AG09319 (cell line): ENCODE data around the gene SCYGR5.

Source experiments
- DNase-seq: peaks from one replicate; pipeline ENCODE4 v3.0.0-alpha.2; 2010; ENCODE audit warnings: low read depth; ENCODE audit errors: extremely low read depth
- TF ChIP-seq, protein P1 (sequence below): IDR thresholded peaks from 2 replicates; pipeline ENCODE4 v1.5.1; 2011; ENCODE audit warnings: low read depth, mild to moderate bottlenecking, inconsistent platforms, low read length, moderate library complexity

SCYGR5 gene

DNA sequence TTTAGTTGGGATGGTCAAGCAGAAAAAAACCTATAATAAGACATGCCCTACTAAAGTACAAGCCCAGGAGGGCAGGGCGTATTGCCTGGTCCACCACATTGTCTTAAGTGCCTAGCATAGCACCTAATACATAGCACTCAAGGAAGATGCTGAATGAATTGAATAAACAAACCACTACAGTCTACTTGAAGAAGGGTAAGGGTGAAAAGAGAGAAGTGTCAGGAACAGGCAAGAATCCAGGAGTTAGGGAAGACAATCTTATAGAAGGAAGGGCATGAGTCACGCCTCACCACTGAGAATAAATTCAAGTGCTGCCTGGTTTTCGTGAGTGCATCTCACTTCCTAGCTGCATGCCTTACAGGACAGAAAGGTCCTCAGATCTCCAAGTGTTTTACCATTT is 37.4 kb downstream of the SCYGR5 start:
- TF ChIP-seq, protein P1, sequence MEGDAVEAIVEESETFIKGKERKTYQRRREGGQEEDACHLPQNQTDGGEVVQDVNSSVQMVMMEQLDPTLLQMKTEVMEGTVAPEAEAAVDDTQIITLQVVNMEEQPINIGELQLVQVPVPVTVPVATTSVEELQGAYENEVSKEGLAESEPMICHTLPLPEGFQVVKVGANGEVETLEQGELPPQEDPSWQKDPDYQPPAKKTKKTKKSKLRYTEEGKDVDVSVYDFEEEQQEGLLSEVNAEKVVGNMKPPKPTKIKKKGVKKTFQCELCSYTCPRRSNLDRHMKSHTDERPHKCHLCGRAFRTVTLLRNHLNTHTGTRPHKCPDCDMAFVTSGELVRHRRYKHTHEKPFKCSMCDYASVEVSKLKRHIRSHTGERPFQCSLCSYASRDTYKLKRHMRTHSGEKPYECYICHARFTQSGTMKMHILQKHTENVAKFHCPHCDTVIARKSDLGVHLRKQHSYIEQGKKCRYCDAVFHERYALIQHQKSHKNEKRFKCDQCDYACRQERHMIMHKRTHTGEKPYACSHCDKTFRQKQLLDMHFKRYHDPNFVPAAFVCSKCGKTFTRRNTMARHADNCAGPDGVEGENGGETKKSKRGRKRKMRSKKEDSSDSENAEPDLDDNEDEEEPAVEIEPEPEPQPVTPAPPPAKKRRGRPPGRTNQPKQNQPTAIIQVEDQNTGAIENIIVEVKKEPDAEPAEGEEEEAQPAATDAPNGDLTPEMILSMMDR: no peak
- no peak for DNase-seq

DNA sequence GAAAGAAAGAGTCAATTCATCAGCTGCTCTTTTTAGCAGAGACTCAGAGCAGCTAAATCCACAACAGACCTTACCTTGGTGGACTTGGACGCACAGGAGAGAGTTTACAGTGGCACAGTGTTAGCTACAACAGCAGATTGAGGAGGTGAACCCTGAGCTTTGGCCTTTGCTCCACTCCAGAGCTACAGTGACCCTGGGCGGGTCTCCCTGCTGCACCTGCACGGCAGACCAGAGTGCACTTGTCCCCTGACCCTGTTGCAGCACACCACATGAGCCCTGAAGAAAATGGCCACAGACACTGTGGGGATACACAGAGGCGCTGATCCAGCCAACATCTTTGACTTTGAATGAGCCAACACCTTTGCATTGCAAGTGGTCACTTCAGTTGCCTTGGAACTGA is 40.3 kb downstream of the SCYGR5 start:
- TF ChIP-seq, protein P1: no peak
- no peak for DNase-seq

DNA sequence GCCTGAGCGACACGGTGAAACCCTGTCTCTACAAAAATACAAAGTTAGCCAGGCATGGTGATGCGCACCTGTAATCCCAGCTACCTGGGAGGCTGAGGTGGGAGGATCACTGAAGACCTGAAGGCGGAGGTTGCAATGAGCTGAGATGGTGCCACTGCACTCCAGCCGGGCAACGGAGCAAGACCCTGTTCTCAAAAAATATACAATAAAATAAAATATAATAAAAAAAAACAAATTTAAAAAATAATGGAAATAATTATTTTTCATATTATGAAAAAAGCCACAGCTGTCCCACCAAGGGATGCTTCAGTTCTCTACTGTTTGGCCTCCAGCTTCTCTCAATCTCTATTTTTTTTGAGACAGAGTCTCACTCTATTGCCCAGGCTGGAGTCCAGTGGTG is 40.8 kb downstream of the SCYGR5 start:
- DNase-seq: no peak
- TF ChIP-seq, protein P1: no peak

DNA sequence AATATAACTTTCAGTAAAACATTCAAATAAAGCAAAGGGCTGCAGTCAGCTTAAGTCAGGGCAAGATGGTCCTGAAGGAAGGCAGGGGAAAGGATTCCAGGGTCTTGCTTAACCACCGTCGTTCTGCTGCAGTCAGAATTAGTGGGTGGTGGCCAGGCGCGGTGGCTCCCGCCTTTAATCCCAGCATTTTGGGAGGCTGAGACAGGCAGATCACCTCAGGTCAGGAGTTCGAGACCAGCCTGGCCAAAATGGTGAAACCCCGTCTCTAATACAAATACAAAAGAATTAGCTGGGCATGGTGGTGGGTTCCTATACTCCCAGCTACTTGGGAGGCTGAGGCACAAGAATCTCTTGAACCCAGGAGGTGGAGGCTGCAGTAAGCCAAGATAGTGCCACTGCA is 44.4 kb downstream of the SCYGR5 start:
- DNase-seq: no peak
- TF ChIP-seq, protein P1: no peak

DNA sequence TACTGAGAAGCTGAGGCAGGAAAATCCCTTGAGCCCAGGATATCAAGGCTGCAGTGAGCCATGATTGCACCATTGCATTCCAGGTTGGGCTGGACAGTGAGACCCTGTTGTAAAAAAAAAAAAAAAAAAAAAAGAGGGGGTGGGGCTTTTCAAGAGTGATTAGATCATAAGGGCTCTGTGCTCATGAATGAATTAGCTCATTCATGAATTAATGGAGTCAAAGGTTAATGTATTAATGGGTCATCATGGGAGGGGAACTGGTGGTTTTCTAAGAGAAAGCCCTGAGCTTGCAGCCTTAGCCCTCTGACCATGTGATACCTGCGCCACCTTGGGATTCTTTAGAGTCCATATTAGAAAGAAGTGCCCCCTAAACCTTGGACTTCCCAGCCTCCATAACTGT is 46.7 kb downstream of the SCYGR5 start:
- TF ChIP-seq, protein P1: no peak
- no peak for DNase-seq

DNA sequence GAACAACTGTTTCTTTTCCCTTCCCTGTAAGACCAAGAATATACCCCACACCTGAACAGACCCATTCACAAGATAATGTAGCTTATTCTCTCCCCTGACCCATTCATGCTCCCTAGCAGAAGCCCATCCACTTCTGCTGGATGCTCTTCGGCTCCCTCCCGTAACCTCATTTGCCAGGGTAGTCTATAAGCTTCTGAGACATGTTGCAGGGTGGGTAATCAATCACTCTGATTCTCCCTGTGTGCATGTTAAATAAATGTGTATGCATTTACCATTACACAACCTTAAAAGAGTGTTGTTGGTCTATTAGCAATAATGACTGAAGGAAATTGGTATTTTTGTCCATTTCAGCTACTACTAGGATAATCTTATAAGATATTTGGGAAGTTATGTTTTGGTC is 49.9 kb downstream of the SCYGR5 start:
- TF ChIP-seq, protein P1: no peak
- DNase-seq: no peak
